ENCODE data around the gene ZNF296.

Gene ZNF296

DNA sequence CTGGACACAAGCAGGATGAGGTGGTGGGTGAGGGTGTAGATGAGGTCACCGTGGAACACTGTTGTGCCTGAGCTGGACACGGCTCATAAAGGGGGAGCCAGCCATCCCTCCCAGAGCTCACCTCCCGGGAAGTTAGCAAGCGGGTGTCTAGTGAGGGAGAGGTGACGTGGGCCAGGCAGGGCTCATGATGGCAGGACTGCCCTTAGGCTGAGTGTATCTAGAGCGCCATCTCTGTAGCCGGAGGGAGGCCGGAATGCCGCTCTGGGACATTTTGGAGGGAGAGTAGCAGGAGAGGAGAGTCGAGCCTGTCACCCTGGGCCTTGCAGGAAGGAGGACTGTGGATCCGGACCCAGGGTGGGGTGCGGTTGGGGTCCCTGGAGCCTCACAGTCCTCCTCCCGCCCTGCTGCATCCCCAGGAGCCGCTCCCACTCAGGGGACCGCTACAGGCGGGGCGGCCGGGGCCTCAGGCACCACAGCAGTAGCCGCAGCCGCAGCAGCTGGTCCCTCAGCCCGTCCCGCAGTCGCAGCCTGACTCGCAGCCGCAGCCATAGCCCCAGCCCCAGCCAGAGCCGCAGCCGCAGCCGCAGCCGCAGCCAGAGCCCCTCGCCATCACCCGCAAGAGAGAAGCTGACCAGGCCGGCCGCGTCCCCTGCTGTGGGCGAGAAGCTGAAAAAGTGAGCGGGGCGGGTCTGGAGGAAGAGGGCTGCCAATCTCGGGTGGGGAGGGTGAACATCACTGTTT, 9.2 kb downstream of the ZNF296 start:
- H3K4me3 ChIP-seq (ENCODE audit: insufficient read depth, low read length, poor library complexity, severe bottlenecking), result no peak overlapping the region
- H2AFZ ChIP-seq (ENCODE audit: low read depth, low read length, severe bottlenecking), result no peak overlapping the region
- H3K27ac ChIP-seq (ENCODE audit: low read depth, low read length), result no peak overlapping the region
- H3K36me3 ChIP-seq (ENCODE audit: low read length), result peaks cover 3% of the 10 kb centered on the region; the same call in 1 of the 2 replicates
- H4K20me1 ChIP-seq (ENCODE audit: low read depth, low read length), result no peaks in the 10 kb centered on the region
- peaks cover 3% of the 10 kb centered on the region; the same call in 1 of the 2 replicates for H3K79me2 ChIP-seq (ENCODE audit: insufficient read depth, low read length)
- H3K4me2 ChIP-seq (ENCODE audit: low read depth, low read length, poor library complexity, severe bottlenecking), result no peak overlapping the region
- H3F3A ChIP-seq (ENCODE audit: insufficient read depth), result 0 out of 2 replicates have a peak, but pooled peaks cover 9% of the 10 kb centered on the region
- TF ChIP-seq EZH2phosphoT487 (conservative IDR thresholded peaks at IDR 0.05; ENCODE audit: low read length), result no peak
- TF ChIP-seq, protein P1, sequence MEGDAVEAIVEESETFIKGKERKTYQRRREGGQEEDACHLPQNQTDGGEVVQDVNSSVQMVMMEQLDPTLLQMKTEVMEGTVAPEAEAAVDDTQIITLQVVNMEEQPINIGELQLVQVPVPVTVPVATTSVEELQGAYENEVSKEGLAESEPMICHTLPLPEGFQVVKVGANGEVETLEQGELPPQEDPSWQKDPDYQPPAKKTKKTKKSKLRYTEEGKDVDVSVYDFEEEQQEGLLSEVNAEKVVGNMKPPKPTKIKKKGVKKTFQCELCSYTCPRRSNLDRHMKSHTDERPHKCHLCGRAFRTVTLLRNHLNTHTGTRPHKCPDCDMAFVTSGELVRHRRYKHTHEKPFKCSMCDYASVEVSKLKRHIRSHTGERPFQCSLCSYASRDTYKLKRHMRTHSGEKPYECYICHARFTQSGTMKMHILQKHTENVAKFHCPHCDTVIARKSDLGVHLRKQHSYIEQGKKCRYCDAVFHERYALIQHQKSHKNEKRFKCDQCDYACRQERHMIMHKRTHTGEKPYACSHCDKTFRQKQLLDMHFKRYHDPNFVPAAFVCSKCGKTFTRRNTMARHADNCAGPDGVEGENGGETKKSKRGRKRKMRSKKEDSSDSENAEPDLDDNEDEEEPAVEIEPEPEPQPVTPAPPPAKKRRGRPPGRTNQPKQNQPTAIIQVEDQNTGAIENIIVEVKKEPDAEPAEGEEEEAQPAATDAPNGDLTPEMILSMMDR (IDR thresholded peaks at IDR 0.05; ENCODE audit: insufficient read depth, low read length, poor library complexity, severe bottlenecking), result no peak
- H3K9me2 ChIP-seq (replicated peaks; ENCODE audit: insufficient read depth, low read length), result no peaks in the 10 kb centered on the region
- H3K9ac ChIP-seq (ENCODE audit: low read length), result no peak overlapping the region
- H3K27me3 ChIP-seq (ENCODE audit: low read length), result no peaks in the 10 kb centered on the region
- H3K9me3 ChIP-seq (ENCODE audit: insufficient read depth, low read length), result no peaks in the 10 kb centered on the region

GRCh38 chr19:45063851-45064801, 12.2 kb downstream of the ZNF296 start:
- no peak overlapping the region for H3K4me3 ChIP-seq (ENCODE audit: insufficient read depth, low read length, poor library complexity, severe bottlenecking)
- no peaks in the 10 kb centered on the region for H4K20me1 ChIP-seq (ENCODE audit: low read depth, low read length)
- 0 out of 2 replicates have a peak, but pooled peaks cover 3% of the 10 kb centered on the region for H3K79me2 ChIP-seq (ENCODE audit: insufficient read depth, low read length)
- H3K9me2 ChIP-seq (replicated peaks; ENCODE audit: insufficient read depth, low read length), result no peaks in the 10 kb centered on the region
- TF ChIP-seq, protein P1 (IDR thresholded peaks at IDR 0.05; ENCODE audit: insufficient read depth, low read length, poor library complexity, severe bottlenecking), result no peak
- no peak for TF ChIP-seq EZH2phosphoT487 (conservative IDR thresholded peaks at IDR 0.05; ENCODE audit: low read length)
- H2AFZ ChIP-seq (ENCODE audit: low read depth, low read length, severe bottlenecking), result no peak overlapping the region
- H3K4me2 ChIP-seq (ENCODE audit: low read depth, low read length, poor library complexity, severe bottlenecking), result no peak overlapping the region
- no peak overlapping the region for H3K27ac ChIP-seq (ENCODE audit: low read depth, low read length)
- H3F3A ChIP-seq (ENCODE audit: insufficient read depth), result 0 out of 2 replicates have a peak, but pooled peaks cover 4% of the 10 kb centered on the region
- peaks cover 10% of the 10 kb centered on the region for H3K36me3 ChIP-seq (ENCODE audit: low read length)
- H3K9me3 ChIP-seq (ENCODE audit: insufficient read depth, low read length), result no peaks in the 10 kb centered on the region
- H3K27me3 ChIP-seq (ENCODE audit: low read length), result no peaks in the 10 kb centered on the region
- H3K9ac ChIP-seq (ENCODE audit: low read length), result no peak overlapping the region

- Histone ChIP-seq H3F3A (ENCODE audit: insufficient read depth) (no peaks in the 10 kb centered on the region), H3K9ac (ENCODE audit: low read length) (no peak overlapping the region), H4K20me1 (ENCODE audit: low read depth, low read length) (no peaks in the 10 kb centered on the region), H2AFZ (ENCODE audit: low read depth, low read length, severe bottlenecking) (no peak overlapping the region), H3K27me3 (ENCODE audit: low read length) (no peaks in the 10 kb centered on the region), H3K4me2 (ENCODE audit: low read depth, low read length, poor library complexity, severe bottlenecking) (no peak overlapping the region), H3K4me3 (ENCODE audit: insufficient read depth, low read length, poor library complexity, severe bottlenecking) (no peak overlapping the region), H3K9me2 (replicated peaks; ENCODE audit: insufficient read depth, low read length) (no peaks in the 10 kb centered on the region), H3K79me2 (ENCODE audit: insufficient read depth, low read length) (0 out of 2 replicates have a peak, but pooled peaks cover 3% of the 10 kb centered on the region), H3K27ac (ENCODE audit: low read depth, low read length) (no peak overlapping the region), H3K9me3 (ENCODE audit: insufficient read depth, low read length) (no peaks in the 10 kb centered on the region), H3K36me3 (ENCODE audit: low read length) (peaks cover 10% of the 10 kb centered on the region)
- TF ChIP-seq, protein P1 (IDR thresholded peaks at IDR 0.05; ENCODE audit: insufficient read depth, low read length, poor library complexity, severe bottlenecking), result no peak
- no peak for TF ChIP-seq EZH2phosphoT487 (conservative IDR thresholded peaks at IDR 0.05; ENCODE audit: low read length)
These were observed 14.3 kb downstream of the ZNF296 start for GRCh38 chr19:45061965-45062364.
